H1 (cell line): ENCODE measurements around the gene UNC50. TPM values are rescaled to one million over a fixed set of nuclear protein-coding genes. Genes with fewer than 3 reads are reported as not detected.

Source experiments
- HDAC2 ChIP-seq, 2 experiments: fragments of 300-600 bp in 1 of 2; sonication (generic) in 1 of 2; IDR thresholded peaks; 2 replicates each; pipeline ENCODE4 v1.6.1; 2011 to 2012; ENCODE audit warnings: low read depth in 2 of 2, low read length in 2 of 2, mild to moderate bottlenecking in 2 of 2, moderate library complexity in 2 of 2, borderline replicate concordance in 1 of 2, inconsistent platforms in 1 of 2
- JUND ChIP-seq: IDR thresholded peaks from 2 replicates; pipeline ENCODE4 v1.6.1; 2011; ENCODE audit warnings: mild to moderate bottlenecking, improper control_type of control experiment, low read length
- polyA plus RNA-seq, 7 experiments: library from polyadenylated mRNA; depleted of rRNA in 3 of 7; stranded (reverse) in 5 of 7; unstranded in 2 of 7; fragments of >200 nt in 5 of 7; fragments of 200-250 nt in 2 of 7; gene quantifications; 1 replicate in 5 of 7; 2 replicates in 1 of 7; 4 replicates in 1 of 7; pipeline versions ENCODE4 v1.2.1 to v1.2.3, GENCODE V29; 2011 to 2013; ENCODE audit warnings: missing spikeins in 2 of 7, mixed read lengths in 2 of 7
- total RNA-seq: library from RNA; stranded (reverse); fragmentation: NEBNext Ultra II Directional; extraction: Animal tissue kit (Norgen Biotek cat#: 25700); gene quantifications from 2 replicates; pipeline ENCODE4 v1.2.1, GENCODE V29; 2021
- TF ChIP-seq, protein P1 (sequence below): fragments of 300-600 bp; sonication (generic); IDR thresholded peaks from 2 replicates; pipeline ENCODE4 v1.7.1; 2012; ENCODE audit warnings: low read length, moderate library complexity, mild to moderate bottlenecking, inconsistent platforms; ENCODE audit not compliant: insufficient replicate concordance

The UNC50 gene
- total and polyA plus RNA-seq, 2 of the 8 experiments (the other 6 are each of a cell fraction or from before 2014, with no cell fraction given), result 33.4 to 58.5 TPM

DNA sequence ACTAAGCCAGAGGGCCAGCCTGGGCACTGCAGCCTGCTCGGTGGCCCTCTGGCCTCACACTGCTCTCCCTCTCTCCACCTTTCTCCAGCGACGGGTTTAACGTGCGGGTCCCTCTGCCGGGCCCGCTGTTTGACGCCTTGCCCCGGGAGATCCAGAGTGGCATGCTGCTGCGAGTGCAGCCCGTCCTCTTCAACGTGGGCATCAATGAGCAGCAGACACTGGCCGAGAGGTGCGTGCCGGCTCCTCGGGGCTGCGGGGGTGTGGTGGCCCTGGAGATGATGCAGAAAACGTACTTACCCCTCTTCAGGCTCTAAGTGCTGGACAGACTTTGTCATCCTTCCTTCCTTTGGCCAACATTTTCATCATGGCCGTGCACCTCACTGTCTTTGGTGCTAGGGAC, 42.4 kb upstream of the UNC50 start (continued):
- TF ChIP-seq, protein P1, sequence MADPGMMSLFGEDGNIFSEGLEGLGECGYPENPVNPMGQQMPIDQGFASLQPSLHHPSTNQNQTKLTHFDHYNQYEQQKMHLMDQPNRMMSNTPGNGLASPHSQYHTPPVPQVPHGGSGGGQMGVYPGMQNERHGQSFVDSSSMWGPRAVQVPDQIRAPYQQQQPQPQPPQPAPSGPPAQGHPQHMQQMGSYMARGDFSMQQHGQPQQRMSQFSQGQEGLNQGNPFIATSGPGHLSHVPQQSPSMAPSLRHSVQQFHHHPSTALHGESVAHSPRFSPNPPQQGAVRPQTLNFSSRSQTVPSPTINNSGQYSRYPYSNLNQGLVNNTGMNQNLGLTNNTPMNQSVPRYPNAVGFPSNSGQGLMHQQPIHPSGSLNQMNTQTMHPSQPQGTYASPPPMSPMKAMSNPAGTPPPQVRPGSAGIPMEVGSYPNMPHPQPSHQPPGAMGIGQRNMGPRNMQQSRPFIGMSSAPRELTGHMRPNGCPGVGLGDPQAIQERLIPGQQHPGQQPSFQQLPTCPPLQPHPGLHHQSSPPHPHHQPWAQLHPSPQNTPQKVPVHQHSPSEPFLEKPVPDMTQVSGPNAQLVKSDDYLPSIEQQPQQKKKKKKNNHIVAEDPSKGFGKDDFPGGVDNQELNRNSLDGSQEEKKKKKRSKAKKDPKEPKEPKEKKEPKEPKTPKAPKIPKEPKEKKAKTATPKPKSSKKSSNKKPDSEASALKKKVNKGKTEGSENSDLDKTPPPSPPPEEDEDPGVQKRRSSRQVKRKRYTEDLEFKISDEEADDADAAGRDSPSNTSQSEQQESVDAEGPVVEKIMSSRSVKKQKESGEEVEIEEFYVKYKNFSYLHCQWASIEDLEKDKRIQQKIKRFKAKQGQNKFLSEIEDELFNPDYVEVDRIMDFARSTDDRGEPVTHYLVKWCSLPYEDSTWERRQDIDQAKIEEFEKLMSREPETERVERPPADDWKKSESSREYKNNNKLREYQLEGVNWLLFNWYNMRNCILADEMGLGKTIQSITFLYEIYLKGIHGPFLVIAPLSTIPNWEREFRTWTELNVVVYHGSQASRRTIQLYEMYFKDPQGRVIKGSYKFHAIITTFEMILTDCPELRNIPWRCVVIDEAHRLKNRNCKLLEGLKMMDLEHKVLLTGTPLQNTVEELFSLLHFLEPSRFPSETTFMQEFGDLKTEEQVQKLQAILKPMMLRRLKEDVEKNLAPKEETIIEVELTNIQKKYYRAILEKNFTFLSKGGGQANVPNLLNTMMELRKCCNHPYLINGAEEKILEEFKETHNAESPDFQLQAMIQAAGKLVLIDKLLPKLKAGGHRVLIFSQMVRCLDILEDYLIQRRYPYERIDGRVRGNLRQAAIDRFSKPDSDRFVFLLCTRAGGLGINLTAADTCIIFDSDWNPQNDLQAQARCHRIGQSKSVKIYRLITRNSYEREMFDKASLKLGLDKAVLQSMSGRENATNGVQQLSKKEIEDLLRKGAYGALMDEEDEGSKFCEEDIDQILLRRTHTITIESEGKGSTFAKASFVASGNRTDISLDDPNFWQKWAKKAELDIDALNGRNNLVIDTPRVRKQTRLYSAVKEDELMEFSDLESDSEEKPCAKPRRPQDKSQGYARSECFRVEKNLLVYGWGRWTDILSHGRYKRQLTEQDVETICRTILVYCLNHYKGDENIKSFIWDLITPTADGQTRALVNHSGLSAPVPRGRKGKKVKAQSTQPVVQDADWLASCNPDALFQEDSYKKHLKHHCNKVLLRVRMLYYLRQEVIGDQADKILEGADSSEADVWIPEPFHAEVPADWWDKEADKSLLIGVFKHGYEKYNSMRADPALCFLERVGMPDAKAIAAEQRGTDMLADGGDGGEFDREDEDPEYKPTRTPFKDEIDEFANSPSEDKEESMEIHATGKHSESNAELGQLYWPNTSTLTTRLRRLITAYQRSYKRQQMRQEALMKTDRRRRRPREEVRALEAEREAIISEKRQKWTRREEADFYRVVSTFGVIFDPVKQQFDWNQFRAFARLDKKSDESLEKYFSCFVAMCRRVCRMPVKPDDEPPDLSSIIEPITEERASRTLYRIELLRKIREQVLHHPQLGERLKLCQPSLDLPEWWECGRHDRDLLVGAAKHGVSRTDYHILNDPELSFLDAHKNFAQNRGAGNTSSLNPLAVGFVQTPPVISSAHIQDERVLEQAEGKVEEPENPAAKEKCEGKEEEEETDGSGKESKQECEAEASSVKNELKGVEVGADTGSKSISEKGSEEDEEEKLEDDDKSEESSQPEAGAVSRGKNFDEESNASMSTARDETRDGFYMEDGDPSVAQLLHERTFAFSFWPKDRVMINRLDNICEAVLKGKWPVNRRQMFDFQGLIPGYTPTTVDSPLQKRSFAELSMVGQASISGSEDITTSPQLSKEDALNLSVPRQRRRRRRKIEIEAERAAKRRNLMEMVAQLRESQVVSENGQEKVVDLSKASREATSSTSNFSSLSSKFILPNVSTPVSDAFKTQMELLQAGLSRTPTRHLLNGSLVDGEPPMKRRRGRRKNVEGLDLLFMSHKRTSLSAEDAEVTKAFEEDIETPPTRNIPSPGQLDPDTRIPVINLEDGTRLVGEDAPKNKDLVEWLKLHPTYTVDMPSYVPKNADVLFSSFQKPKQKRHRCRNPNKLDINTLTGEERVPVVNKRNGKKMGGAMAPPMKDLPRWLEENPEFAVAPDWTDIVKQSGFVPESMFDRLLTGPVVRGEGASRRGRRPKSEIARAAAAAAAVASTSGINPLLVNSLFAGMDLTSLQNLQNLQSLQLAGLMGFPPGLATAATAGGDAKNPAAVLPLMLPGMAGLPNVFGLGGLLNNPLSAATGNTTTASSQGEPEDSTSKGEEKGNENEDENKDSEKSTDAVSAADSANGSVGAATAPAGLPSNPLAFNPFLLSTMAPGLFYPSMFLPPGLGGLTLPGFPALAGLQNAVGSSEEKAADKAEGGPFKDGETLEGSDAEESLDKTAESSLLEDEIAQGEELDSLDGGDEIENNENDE, result no peak
- TF ChIP-seq JUND (no peak), HDAC2 (IDR thresholded peaks at IDR 0.05; ENCODE audit: borderline replicate concordance in 1 of 2, low read depth in 2 of 2, low read length in 2 of 2) (no peak)
